Stimulated activated CD4-positive, alpha-beta T cell treated with anti-CD3 and anti-CD28 coated beads, TNF-alpha, amount 100 ng/mL, for 24 hours (primary cell): ENCODE measurements around the gene MAP3K15.
A peak's percentile ranks its signal among the peaks of the same experiment; 100 is the strongest.

Source experiments
- DNase-seq, 3 experiments: peaks; one replicate each; pipeline ENCODE4 v3.0.0-alpha.2; 2020; ENCODE audit warnings: low read depth in 3 of 3

MAP3K15 gene, protein sequence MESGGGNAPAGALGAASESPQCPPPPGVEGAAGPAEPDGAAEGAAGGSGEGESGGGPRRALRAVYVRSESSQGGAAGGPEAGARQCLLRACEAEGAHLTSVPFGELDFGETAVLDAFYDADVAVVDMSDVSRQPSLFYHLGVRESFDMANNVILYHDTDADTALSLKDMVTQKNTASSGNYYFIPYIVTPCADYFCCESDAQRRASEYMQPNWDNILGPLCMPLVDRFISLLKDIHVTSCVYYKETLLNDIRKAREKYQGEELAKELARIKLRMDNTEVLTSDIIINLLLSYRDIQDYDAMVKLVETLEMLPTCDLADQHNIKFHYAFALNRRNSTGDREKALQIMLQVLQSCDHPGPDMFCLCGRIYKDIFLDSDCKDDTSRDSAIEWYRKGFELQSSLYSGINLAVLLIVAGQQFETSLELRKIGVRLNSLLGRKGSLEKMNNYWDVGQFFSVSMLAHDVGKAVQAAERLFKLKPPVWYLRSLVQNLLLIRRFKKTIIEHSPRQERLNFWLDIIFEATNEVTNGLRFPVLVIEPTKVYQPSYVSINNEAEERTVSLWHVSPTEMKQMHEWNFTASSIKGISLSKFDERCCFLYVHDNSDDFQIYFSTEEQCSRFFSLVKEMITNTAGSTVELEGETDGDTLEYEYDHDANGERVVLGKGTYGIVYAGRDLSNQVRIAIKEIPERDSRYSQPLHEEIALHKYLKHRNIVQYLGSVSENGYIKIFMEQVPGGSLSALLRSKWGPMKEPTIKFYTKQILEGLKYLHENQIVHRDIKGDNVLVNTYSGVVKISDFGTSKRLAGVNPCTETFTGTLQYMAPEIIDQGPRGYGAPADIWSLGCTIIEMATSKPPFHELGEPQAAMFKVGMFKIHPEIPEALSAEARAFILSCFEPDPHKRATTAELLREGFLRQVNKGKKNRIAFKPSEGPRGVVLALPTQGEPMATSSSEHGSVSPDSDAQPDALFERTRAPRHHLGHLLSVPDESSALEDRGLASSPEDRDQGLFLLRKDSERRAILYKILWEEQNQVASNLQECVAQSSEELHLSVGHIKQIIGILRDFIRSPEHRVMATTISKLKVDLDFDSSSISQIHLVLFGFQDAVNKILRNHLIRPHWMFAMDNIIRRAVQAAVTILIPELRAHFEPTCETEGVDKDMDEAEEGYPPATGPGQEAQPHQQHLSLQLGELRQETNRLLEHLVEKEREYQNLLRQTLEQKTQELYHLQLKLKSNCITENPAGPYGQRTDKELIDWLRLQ (N-terminal part only)

GRCh38 chrX:19514791-19515614, at the start of gene MAP3K15:
MAP3K15 (minus strand) TSS chrX:19515508; CDS start chrX:19515261, 247 bp downstream.
- peak in 2 of 3 experiments; percentile 0 to 15 for DNase-seq

- DNase-seq = no peak
These were observed 49.3 kb upstream of the MAP3K15 start for GRCh38 chrX:19564606-19565005.

- DNase-seq = no peak
These were observed 48.4 kb upstream of the MAP3K15 start for GRCh38 chrX:19563746-19564145.

GRCh38 chrX:19563327-19563726, 48.0 kb upstream of the MAP3K15 start:
- no peak for DNase-seq

- no peak for DNase-seq
These were observed 45.3 kb upstream of the MAP3K15 start for GRCh38 chrX:19560611-19561010.

DNA sequence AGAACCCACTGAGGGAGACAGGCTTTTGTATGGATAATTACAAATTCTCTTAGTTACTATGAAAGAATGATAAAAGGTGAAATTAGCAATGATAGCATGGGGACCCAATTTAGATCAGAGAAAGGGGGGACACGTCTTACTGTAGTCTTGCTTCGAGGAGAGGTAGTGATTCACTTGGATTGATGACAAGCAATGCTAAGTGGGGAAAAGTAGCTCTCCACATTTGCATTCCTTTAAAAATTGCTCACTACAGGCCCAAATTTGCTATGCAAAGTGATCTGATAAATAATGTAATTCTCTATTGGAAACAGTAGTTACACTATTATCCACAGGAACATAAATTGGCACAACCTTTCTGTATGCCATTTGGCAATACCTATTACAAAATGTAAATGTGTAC, 42.5 kb upstream of the MAP3K15 start:
- no peak for DNase-seq

- DNase-seq = no peak
These were observed 40.9 kb upstream of the MAP3K15 start for GRCh38 chrX:19556202-19556601.

GRCh38 chrX:19555683-19556082, 40.4 kb upstream of the MAP3K15 start:
- DNase-seq = no peak

DNA sequence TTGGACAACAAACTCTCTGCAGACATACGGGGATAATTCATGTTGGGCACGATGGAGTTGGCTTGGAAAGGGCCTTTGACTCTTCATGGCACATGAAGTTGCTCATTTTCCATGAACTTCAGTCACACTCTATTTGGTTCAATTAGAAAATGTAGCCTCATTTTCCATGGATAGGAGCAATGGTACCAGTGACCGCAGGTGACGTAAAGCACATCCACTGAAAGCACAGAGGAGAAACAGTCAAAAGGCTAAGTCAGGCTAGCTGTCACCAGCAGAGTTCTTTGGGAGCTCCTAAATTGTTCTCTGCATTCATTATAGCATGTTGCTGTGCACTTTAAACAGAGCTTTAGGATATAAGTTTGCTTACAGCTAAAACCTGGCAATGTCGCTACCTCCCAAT, 39.9 kb upstream of the MAP3K15 start:
- no peak for DNase-seq

DNA sequence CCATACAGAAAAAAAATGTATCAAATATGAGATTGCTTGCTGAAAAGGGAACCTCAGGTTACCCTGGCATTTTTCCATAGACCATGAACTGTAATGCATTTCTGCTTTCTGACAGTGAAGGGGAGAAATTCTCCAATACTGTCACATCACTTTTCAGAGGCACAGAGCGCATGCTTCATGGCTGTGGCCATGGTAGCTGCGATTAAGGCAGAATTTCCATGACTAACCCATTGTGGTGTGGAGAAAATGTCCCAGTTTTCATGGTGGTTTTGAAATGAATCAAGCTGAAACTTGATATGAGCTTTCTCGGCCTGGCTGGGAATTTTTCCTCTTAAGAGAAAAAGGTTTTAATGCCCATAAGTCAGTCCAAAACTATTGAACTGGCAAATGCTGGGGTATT, 39.5 kb upstream of the MAP3K15 start:
- peak in 2 of 3 experiments; percentile 7 to 35 for DNase-seq

- no peak for DNase-seq
These were observed 37.5 kb upstream of the MAP3K15 start for GRCh38 chrX:19552793-19553192.

DNA sequence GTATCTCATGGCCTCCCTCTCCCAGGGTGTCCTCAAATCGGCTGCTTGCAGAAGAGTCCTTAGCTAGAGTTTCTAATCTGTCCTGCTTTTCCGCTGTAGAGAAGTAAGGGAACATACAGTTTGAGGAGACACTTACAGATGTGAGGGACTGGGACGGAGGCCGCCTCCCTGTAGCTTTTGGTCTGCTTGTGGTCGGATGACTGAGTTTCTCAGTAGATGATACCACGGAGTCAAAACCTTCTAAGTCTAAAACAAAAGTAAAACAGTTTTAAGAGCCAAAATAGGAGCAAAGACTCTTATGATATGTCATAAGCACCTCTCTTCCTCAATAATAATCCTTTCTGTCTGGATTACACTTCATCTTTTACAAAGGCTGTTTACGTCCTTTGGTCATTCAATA, 34.5 kb upstream of the MAP3K15 start:
- DNase-seq = no peak

GRCh38 chrX:19548934-19549333, 33.6 kb upstream of the MAP3K15 start:
- no peak for DNase-seq

- DNase-seq = no peak
These were observed 33.0 kb upstream of the MAP3K15 start for GRCh38 chrX:19548279-19548678.

GRCh38 chrX:19545651-19546050, 30.3 kb upstream of the MAP3K15 start:
- no peak for DNase-seq

DNA sequence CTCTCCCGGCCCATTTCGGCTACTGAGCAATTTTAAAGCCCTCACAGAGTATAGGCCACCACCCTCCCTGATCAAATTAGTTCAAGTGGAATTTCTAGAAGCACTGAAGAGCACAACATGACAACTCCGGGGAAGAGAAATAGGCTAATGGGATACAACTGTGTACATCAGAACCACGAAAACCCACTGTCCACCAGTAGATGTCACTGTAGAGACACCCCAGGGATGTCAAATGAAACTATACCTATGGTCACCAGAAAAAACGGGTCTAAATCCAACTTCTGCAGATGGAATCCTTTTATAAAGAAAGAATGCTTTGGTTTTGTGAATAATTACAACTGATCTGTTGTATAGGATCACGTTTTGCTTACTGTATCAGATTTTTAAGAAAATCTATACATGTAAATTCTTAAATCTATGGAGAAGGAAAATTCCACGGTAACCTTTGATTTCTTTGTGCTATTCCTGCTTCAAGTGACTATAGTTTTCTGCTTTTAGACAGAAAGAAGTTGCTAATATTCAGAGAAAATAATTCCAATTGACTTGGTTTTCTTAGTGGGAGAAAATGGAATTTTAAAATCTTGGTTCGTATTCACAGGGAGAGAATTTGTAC, 29.5 kb upstream of the MAP3K15 start:
- DNase-seq = peak in 1 of 3 experiments; percentile 30

GRCh38 chrX:19543951-19544381, 28.7 kb upstream of the MAP3K15 start:
- no peak for DNase-seq

DNA sequence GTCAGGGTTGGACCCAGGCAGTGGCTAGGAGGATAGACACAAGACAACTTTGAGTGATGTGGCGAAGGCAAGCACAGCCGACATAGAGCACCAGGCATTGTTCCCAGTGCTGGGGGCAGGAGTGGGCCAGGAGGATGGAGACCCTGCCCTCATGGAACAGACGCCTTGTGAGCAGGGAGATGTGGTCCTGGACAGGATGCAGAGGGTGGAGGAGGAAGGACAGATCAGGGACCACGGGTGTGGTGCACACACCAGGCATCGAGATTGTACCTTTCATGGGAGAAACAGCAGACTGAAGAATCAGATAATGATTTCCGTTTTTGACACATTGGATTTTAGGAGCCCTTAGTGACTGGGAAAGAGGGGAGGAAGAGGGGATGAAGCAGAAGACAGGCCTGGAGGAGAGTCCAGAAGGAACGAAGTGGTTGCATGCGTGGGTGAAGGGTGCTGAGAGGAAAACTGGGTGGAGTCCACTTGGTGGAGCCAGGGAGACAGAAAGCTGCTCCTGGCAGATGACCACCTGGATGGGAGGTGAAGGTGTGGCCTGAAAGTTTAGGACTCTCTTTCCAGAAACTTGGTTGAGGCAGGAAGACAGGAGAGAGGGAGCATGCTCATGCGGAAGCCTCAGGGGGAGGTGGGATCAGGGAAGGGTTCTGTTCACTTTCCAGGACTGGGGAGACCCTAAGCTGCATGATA, 27.9 kb upstream of the MAP3K15 start:
- no peak for DNase-seq

DNA sequence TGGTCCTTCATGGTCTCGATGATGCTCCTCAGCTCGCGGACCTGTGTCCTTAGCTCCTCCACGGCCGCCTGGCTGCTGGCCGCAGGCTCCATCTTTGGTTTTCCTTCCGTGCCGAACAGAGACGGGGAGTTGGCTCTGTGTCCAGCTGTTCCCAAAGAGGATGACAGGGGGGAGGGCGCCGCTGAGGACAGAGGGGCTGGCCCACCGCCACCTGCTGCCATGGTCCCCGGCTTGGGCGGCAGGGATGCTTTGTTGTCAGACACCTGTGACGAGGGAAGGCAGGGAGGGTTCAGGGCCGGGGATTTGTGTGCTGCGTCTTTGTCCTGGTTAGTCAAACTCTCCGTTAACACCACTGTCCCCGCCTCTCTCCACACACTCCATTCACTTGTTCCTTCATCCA, 26.6 kb upstream of the MAP3K15 start:
- no peak for DNase-seq

DNA sequence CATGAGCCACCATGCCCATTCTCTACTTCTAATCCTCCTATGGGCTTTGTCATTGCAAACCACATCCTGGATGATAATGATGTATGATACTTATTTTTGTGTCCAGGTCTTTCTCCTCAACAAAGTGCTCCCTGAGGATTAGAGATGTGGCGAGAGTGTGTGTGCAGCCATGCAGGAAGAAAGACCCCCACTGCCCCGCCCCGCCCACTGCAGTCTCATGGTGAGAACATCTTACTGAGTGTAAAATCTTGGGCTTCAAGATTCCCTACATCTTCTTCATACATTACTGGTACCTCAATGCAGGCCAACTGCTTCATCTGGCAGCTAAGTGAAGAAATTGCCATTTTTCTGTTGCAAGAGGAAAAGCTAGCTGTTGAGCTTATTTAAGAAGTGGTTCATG, 25.9 kb upstream of the MAP3K15 start:
- no peak for DNase-seq
